Activated CD8-positive, alpha-beta memory T cell treated with anti-CD3 and anti-CD28 coated beads for 48 hours (primary cell): ENCODE measurements around the gene FAU.

ENCODE experiments used
- DNase-seq, 3 experiments: peaks; one replicate each; pipeline ENCODE4 v3.0.0-alpha.2; 2020; ENCODE audit warnings: low read depth in 2 of 3, low spot score in 2 of 3

FAU gene

GRCh38 chr11:65083134-65083833, 38.6 kb downstream of the FAU start:
- DNase-seq, result no peak

GRCh38 chr11:65078786-65079342, 43.1 kb downstream of the FAU start:
- no peak for DNase-seq

GRCh38 chr11:65078151-65078550, 43.8 kb downstream of the FAU start:
- no peak for DNase-seq

GRCh38 chr11:65077451-65077850, 44.5 kb downstream of the FAU start:
- DNase-seq, result no peak

GRCh38 chr11:65072631-65072966, 49.3 kb downstream of the FAU start:
- no peak for DNase-seq

- no peak for DNase-seq
Observed at GRCh38 chr11:65071907-65072630, 49.9 kb downstream of the FAU start.
